ENCODE measurements around the gene SBNO2.

Gene SBNO2

GRCh38 chr19:1068009-1069001 is 105.8 kb downstream of the SBNO2 start:
- DNase-seq: no peak

GRCh38 chr19:1067341-1067957 is 106.6 kb downstream of the SBNO2 start:
- no peak for DNase-seq

- DNase-seq: peak; percentile 71
Observed at GRCh38 chr19:1066748-1067340, 107.2 kb downstream of the SBNO2 start, which contains the start of gene ARHGAP45. Gene ARHGAP45 (plus strand): TSS chr19:1067167. CDS start chr19:1067406, 239 bp downstream.

- DNase-seq: no peak
Observed at GRCh38 chr19:1066251-1066747, 107.8 kb downstream of the SBNO2 start.

GRCh38 chr19:1065606-1066109 is 108.4 kb downstream of the SBNO2 start:
- no peak for DNase-seq

- peak; percentile 82 for DNase-seq
Observed at GRCh38 chr19:1064661-1065605, 109.1 kb downstream of the SBNO2 start.

- peak; percentile 40 for DNase-seq
Observed at GRCh38 chr19:1063909-1064660, 110.0 kb downstream of the SBNO2 start.

- no peak for DNase-seq
Observed at GRCh38 chr19:1063030-1063908, 110.8 kb downstream of the SBNO2 start.

GRCh38 chr19:1062387-1063029 is 111.6 kb downstream of the SBNO2 start:
- DNase-seq: no peak

- DNase-seq: no peak
Observed at GRCh38 chr19:1061987-1062386, 112.1 kb downstream of the SBNO2 start.

- no peak for DNase-seq
Observed at GRCh38 chr19:1060689-1061088, 113.4 kb downstream of the SBNO2 start.

- DNase-seq: no peak
Observed at GRCh38 chr19:1058112-1058511, 116.0 kb downstream of the SBNO2 start.

All from NCI-H69 (cell line).